Stomach (tissue), 4 donors: ENCODE data around the gene LYPD3.

ENCODE experiments used
- EP300 ChIP-seq: sonication (generic); formaldehyde crosslinking; IDR thresholded peaks from one replicate; pipeline ENCODE4 v1.6.1; 2017; ENCODE audit warnings: antibody characterized with exemption
- POLR2A ChIP-seq, 4 donors: fragments of 450-650 bp; IDR thresholded peaks; one replicate each; pipeline ENCODE4 v1.6.1; 2016; ENCODE audit warnings: antibody characterized with exemption in 4 of 4, control low read depth in 2 of 4, mild to moderate bottlenecking in 1 of 4, moderate library complexity in 1 of 4
- POLR2AphosphoS5 ChIP-seq, 3 donors: sonication (generic); formaldehyde crosslinking; IDR thresholded peaks; one replicate each; pipeline ENCODE4 v1.6.1; 2016; ENCODE audit warnings: antibody characterized with exemption in 3 of 3
- TF ChIP-seq, protein P1 (sequence below), 7 experiments: fragments of 450-650 bp in 4 of 7; fragments of 200-600 bp in 3 of 7; sonication (generic) in 3 of 7; IDR thresholded peaks; one replicate each; pipeline ENCODE4 v1.5.1; 2016 to 2019; ENCODE audit warnings: antibody characterized with exemption in 7 of 7, control low read depth in 2 of 7, mild to moderate bottlenecking in 1 of 7

DNA sequence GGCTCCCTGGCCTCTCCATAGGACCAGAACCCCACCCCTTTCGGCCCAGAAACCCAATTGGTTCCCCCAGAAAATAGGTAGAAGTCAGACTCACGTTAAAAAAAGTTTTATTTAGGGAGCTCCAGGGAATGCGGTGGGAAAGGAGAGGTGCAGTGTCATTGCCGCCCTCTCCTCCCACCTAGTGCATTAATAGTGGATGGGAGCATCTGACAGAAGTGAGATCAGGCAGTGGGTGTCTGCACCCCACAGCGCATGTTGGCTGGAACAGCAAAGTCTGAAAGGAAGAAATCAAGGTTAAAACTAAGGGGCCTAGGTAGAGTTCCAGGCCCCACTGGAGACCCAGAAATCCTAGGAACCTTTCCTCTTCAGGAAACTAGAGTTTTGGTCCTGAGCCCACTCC lies 41.2 kb upstream of the LYPD3 start:
- TF ChIP-seq POLR2AphosphoS5 (IDR thresholded peaks at IDR 0.05) (no peak), POLR2A (IDR thresholded peaks at IDR 0.05) (no peak), EP300 (no peak)
- TF ChIP-seq, protein P1, sequence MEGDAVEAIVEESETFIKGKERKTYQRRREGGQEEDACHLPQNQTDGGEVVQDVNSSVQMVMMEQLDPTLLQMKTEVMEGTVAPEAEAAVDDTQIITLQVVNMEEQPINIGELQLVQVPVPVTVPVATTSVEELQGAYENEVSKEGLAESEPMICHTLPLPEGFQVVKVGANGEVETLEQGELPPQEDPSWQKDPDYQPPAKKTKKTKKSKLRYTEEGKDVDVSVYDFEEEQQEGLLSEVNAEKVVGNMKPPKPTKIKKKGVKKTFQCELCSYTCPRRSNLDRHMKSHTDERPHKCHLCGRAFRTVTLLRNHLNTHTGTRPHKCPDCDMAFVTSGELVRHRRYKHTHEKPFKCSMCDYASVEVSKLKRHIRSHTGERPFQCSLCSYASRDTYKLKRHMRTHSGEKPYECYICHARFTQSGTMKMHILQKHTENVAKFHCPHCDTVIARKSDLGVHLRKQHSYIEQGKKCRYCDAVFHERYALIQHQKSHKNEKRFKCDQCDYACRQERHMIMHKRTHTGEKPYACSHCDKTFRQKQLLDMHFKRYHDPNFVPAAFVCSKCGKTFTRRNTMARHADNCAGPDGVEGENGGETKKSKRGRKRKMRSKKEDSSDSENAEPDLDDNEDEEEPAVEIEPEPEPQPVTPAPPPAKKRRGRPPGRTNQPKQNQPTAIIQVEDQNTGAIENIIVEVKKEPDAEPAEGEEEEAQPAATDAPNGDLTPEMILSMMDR (IDR thresholded peaks at IDR 0.05), result no peak
